AG09309 (cell line): ENCODE results near the gene LARGE1.

Source experiments
- DNase-seq: peaks from one replicate; pipeline ENCODE4 v3.0.0-alpha.2; 2010; ENCODE audit warnings: low read depth
- H3K4me3 ChIP-seq: 2 replicates; pipeline ENCODE4 v1.5.1; 2011; ENCODE audit warnings: mild to moderate bottlenecking, low read depth, low read length, moderate library complexity; ENCODE audit not compliant: control insufficient read depth
- TF ChIP-seq, protein P1 (sequence below): IDR thresholded peaks from 2 replicates; pipeline ENCODE4 v1.5.1; 2011; ENCODE audit warnings: mild to moderate bottlenecking, low read depth, low read length, inconsistent platforms; ENCODE audit not compliant: insufficient read depth, control insufficient read depth; ENCODE audit errors: missing control alignments

The LARGE1 gene

DNA sequence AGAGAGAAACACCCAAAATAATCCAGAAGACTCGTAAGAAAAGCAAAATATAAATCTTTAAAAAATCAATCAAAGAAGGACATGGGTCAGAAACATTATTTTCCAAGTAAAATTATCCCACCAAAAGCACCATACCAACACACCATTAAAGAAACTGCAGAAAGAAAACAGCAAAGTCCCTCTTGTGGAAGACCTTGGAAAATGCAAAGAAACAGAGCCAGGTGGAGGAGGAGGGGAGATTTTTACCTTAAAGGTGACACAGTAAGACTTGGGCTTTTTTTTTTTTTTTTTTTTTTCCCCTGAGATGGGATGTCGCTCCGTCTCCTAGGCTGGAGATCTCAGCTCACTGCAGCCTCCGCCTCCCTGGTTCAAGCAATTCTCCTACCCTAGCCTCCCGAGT lies 123.8 kb downstream of the LARGE1 start:
- H3K4me3 ChIP-seq: no peak overlapping the region
- TF ChIP-seq, protein P1, sequence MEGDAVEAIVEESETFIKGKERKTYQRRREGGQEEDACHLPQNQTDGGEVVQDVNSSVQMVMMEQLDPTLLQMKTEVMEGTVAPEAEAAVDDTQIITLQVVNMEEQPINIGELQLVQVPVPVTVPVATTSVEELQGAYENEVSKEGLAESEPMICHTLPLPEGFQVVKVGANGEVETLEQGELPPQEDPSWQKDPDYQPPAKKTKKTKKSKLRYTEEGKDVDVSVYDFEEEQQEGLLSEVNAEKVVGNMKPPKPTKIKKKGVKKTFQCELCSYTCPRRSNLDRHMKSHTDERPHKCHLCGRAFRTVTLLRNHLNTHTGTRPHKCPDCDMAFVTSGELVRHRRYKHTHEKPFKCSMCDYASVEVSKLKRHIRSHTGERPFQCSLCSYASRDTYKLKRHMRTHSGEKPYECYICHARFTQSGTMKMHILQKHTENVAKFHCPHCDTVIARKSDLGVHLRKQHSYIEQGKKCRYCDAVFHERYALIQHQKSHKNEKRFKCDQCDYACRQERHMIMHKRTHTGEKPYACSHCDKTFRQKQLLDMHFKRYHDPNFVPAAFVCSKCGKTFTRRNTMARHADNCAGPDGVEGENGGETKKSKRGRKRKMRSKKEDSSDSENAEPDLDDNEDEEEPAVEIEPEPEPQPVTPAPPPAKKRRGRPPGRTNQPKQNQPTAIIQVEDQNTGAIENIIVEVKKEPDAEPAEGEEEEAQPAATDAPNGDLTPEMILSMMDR: no peak
- no peak for DNase-seq

DNA sequence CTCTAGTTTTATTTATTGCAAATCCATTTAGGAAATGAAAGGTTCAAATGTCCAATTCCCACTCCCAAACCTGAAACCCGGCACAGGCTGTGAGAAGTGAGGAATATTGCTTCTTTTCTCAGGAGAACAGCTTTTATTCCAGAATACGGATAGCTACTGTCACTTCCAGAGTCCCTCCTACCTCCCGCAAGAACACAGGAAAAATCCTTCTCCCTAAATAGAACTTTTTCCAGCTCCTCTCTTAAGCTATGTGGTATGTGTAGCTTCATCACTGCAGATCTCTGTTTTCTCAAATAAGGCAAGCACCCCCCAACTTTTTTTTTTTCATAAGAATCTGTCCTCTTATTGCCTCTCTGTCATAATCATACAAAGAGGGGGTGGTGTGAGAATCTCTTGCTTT lies 126.8 kb downstream of the LARGE1 start:
- TF ChIP-seq, protein P1: no peak
- H3K4me3 ChIP-seq: no peak overlapping the region
- DNase-seq: no peak

DNA sequence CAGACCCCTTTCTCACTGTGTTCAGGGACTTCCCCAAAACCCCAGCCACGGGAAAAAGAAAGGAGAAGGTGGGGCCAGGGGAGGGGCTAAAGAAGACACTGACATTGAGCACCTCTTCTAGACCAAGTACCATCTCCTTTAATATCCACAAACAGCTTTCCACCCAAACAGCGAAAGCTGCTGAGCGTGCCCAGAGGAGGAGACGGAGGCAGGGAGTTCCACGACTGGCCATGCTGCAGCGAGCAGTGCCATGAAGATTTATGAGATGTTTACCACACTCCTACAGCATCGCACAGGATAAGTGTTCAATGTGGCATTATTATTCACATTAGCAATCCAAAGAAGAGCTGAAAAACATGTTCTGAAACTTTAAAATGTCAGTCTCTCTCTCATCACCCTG lies 127.4 kb downstream of the LARGE1 start:
- TF ChIP-seq, protein P1: no peak
- no peak overlapping the region for H3K4me3 ChIP-seq
- no peak for DNase-seq

DNA sequence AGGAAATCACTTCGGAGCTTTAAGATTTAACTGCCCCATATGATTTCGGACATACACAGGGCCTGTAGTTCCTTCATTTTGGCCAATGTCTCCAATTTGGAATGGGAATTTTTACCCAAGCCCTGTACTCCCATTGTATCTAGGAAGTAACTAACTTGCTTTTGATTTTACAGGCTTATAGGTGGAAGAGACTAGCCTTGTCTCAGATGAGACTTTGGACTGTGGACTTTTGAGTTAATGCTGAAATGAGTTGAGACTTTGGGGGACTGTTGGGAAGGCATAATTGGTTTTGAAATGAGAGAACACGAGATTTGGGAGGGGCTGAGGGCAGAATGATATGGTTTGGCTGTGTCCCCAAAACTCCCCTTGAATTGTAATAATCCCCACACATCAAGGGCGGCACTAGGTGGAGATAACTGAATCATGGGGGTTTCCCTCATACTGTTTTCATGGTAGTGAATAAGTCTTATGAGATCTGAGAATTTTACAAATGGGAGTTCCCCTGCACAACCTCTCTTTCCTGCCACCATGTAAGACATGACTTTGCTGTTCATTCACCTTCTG lies 130.5 kb downstream of the LARGE1 start:
- no peak overlapping the region for H3K4me3 ChIP-seq
- TF ChIP-seq, protein P1: no peak
- no peak for DNase-seq

DNA sequence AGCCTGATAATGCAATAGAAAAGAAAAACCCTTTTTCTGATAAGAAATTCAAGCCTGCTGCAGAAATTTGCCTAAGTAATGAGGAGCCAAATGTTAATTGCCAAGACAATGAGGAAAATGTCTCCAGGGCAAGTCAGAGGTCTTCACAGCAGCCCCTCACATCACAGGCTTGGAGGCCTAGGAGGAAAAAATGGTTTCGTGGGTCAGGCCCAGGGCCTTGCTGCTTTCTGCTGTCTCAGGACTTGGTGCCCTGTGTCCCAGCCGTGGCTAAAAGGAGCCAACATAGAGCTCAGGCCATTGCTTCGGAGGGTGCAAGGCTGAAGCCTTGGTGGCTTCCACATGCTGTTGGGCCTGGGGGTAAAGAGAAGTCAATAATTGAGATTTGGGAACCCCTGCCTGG lies 131.3 kb downstream of the LARGE1 start:
- DNase-seq: no peak
- TF ChIP-seq, protein P1: no peak
- H3K4me3 ChIP-seq: no peak overlapping the region

DNA sequence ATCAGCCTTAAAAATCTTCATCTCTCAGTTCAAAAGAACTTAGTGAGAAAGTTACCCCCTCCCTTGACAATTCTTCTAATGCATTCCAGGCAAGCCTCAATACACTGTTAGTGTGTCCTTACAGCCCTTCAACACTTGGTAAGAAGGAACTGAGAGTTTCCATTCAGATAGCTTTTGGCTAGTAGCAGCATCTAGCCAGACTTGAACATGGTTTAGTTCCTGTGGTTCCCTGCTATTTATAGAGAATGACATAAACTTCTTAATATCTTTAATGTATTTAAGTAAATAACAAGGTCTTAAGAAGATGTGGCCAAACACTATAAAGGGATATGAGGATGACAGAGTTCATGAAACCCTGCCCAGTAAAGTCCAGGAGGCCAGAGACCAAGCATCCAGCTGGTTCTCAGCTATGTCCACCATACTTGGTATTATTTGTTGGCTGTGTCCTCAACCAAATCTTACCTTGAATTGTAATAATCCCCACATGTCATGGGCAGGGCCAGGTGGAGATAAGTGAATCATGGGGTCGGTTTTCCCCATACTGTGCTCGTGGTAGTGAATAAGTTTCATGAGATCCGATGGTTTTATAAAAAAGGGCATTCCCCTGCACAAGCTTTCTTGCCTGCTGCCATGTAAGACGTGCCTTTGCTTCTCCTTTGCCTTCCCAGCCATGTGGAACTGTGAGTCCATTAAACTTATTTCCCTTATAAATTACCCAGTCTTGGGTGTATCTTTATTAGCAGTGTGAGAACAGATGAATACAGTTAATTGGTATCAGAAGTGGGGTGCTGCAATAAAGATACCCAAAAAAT lies 132.4 kb downstream of the LARGE1 start:
- H3K4me3 ChIP-seq: no peak overlapping the region
- TF ChIP-seq, protein P1: no peak
- DNase-seq: no peak
